Activated naive CD8-positive, alpha-beta T cell treated with anti-CD3 and anti-CD28 coated beads, Interleukin-2, amount 50 U/mL, for 24 hours (primary cell): ENCODE measurements around the gene SWAP70.

Source experiments
- ATAC-seq: fragments of 150-1000 bp; cut with Tn5 transposase; one replicate; pipeline ENCODE4 v1.10.0; 2021
- DNase-seq: peaks from one replicate; pipeline ENCODE4 v3.0.0; 2021
- H3K27ac Mint-ChIP-seq: one replicate; pipeline ENCODE4 v1.8.0; 2021; ENCODE audit warnings: mild to moderate bottlenecking, mixed read lengths
- H3K27me3 Mint-ChIP-seq: one replicate; pipeline ENCODE4 v1.8.0; 2021; ENCODE audit warnings: mixed read lengths
- H3K36me3 Mint-ChIP-seq: one replicate; pipeline ENCODE4 v1.8.0; 2021; ENCODE audit warnings: low read depth, mixed read lengths
- H3K4me1 Mint-ChIP-seq: one replicate; pipeline ENCODE4 v1.8.0; 2021; ENCODE audit warnings: mixed read lengths
- H3K4me3 Mint-ChIP-seq: one replicate; pipeline ENCODE4 v1.8.0; 2021; ENCODE audit warnings: mild to moderate bottlenecking, moderate library complexity, mixed read lengths
- H3K9me3 Mint-ChIP-seq: one replicate; pipeline ENCODE4 v1.8.0; 2021; ENCODE audit warnings: mixed read lengths

The SWAP70 gene

GRCh38 chr11:9790703-9791102 lies 126.8 kb downstream of the SWAP70 start:
- no peaks in the 10 kb centered on the region for H3K9me3 Mint-ChIP-seq
- peaks cover 13% of the 10 kb centered on the region for H3K4me1 Mint-ChIP-seq
- H3K36me3 Mint-ChIP-seq, result peaks cover 17% of the 10 kb centered on the region
- H3K27me3 Mint-ChIP-seq, result no peaks in the 10 kb centered on the region
- no peak overlapping the region for H3K27ac Mint-ChIP-seq
- DNase-seq (no peak), ATAC-seq (no peak)
- no peak overlapping the region for H3K4me3 Mint-ChIP-seq

GRCh38 chr11:9796266-9796665 lies 132.4 kb downstream of the SWAP70 start:
- DNase-seq (no peak), ATAC-seq (no peak)
- H3K9me3 Mint-ChIP-seq, result no peaks in the 10 kb centered on the region
- no peak overlapping the region for H3K27ac Mint-ChIP-seq
- H3K4me1 Mint-ChIP-seq, result peaks cover 18% of the 10 kb centered on the region
- H3K27me3 Mint-ChIP-seq, result no peaks in the 10 kb centered on the region
- H3K36me3 Mint-ChIP-seq, result peaks cover 9% of the 10 kb centered on the region
- no peak overlapping the region for H3K4me3 Mint-ChIP-seq

- no peak for DNase-seq
- ATAC-seq, result no peak
- Mint-ChIP-seq H3K4me1 (peaks cover 14% of the 10 kb centered on the region), H3K27me3 (no peaks in the 10 kb centered on the region), H3K4me3 (no peak overlapping the region), H3K9me3 (no peaks in the 10 kb centered on the region), H3K27ac (no peak overlapping the region), H3K36me3 (peaks cover 8% of the 10 kb centered on the region)
Measured at GRCh38 chr11:9796854-9797253, 133.0 kb downstream of the SWAP70 start.

GRCh38 chr11:9797300-9797699 lies 133.4 kb downstream of the SWAP70 start:
- Mint-ChIP-seq H3K4me3 (no peak overlapping the region), H3K9me3 (no peaks in the 10 kb centered on the region), H3K4me1 (peaks cover 12% of the 10 kb centered on the region), H3K36me3 (peaks cover 6% of the 10 kb centered on the region), H3K27me3 (no peaks in the 10 kb centered on the region), H3K27ac (no peak overlapping the region)
- DNase-seq, result no peak
- no peak for ATAC-seq

GRCh38 chr11:9799886-9800285 lies 136.0 kb downstream of the SWAP70 start:
- DNase-seq, result no peak
- no peak overlapping the region for H3K4me3 Mint-ChIP-seq
- H3K27ac Mint-ChIP-seq, result no peak overlapping the region
- H3K27me3 Mint-ChIP-seq, result no peaks in the 10 kb centered on the region
- H3K4me1 Mint-ChIP-seq, result peaks cover 19% of the 10 kb centered on the region
- ATAC-seq, result no peak
- H3K9me3 Mint-ChIP-seq, result no peaks in the 10 kb centered on the region
- peaks cover 3% of the 10 kb centered on the region for H3K36me3 Mint-ChIP-seq

GRCh38 chr11:9802291-9802861 lies 138.5 kb downstream of the SWAP70 start:
- ATAC-seq (no peak), DNase-seq (no peak)
- Mint-ChIP-seq H3K36me3 (peaks cover 18% of the 10 kb centered on the region), H3K9me3 (no peaks in the 10 kb centered on the region), H3K4me1 (peaks cover 19% of the 10 kb centered on the region), H3K27me3 (no peaks in the 10 kb centered on the region), H3K4me3 (no peak overlapping the region), H3K27ac (peak overlapping the region; percentile 69)
